HEK293 (cell line): ENCODE data around the gene CAMK2D.

Experiments
- GLI4 ChIP-seq: fragments of 450-650 bp; formaldehyde crosslinking; IDR thresholded peaks from 2 replicates; pipeline ENCODE4 v1.5.1; 2016; ENCODE audit warnings: missing biosample characterization, missing genetic modification characterization
- HOXC10 ChIP-seq: sonication (generic); formaldehyde crosslinking; IDR thresholded peaks from 2 replicates; pipeline ENCODE4 v1.8.1; 2023; ENCODE audit warnings: mild to moderate bottlenecking, missing genetic modification reagents
- HOXD13 ChIP-seq: sonication (generic); formaldehyde crosslinking; IDR thresholded peaks from 2 replicates; pipeline ENCODE4 v1.8.0; 2022; ENCODE audit warnings: missing genetic modification reagents, borderline replicate concordance
- KLF16 ChIP-seq: fragments of 450-650 bp; formaldehyde crosslinking; IDR thresholded peaks from 2 replicates; pipeline ENCODE4 v1.5.1; 2017; ENCODE audit warnings: missing biosample characterization, missing genetic modification characterization
- PRDM4 ChIP-seq: fragments of 450-650 bp; formaldehyde crosslinking; IDR thresholded peaks from 2 replicates; pipeline ENCODE4 v1.5.1; 2017; ENCODE audit warnings: missing biosample characterization, missing genetic modification characterization
- SP2 ChIP-seq: fragments of 450-650 bp; formaldehyde crosslinking; IDR thresholded peaks from 2 replicates; pipeline ENCODE4 v1.5.1; 2016; ENCODE audit warnings: missing biosample characterization, missing genetic modification characterization
- YY1 ChIP-seq: fragments of 450-650 bp; formaldehyde crosslinking; IDR thresholded peaks from 2 replicates; pipeline ENCODE4 v1.5.1; 2018; ENCODE audit warnings: missing biosample characterization, missing genetic modification characterization
- ZBTB21 ChIP-seq: fragments of 450-650 bp; formaldehyde crosslinking; IDR thresholded peaks from 2 replicates; pipeline ENCODE4 v1.5.1; 2017; ENCODE audit warnings: missing biosample characterization, missing genetic modification characterization
- ZBTB26 ChIP-seq: fragments of 450-650 bp; formaldehyde crosslinking; optimal IDR thresholded peaks from 2 replicates; pipeline ENCODE3; 2016; ENCODE audit warnings: missing biosample characterization, mild to moderate bottlenecking, missing genetic modification characterization
- ZEB2 ChIP-seq: fragments of 450-650 bp; formaldehyde crosslinking; IDR thresholded peaks from 2 replicates; pipeline ENCODE4 v1.5.1; 2016; ENCODE audit warnings: missing biosample characterization, missing genetic modification characterization
- ZFP3 ChIP-seq: fragments of 450-650 bp; formaldehyde crosslinking; IDR thresholded peaks from 2 replicates; pipeline ENCODE4 v1.5.1; 2016; ENCODE audit warnings: low read depth, missing biosample characterization, missing genetic modification characterization
- ZNF114 ChIP-seq: fragments of 450-650 bp; formaldehyde crosslinking; IDR thresholded peaks from 2 replicates; pipeline ENCODE4 v1.5.0; 2017; ENCODE audit warnings: missing biosample characterization, missing genetic modification characterization
- ZNF146 ChIP-seq: fragments of 450-650 bp; formaldehyde crosslinking; IDR thresholded peaks from 2 replicates; pipeline ENCODE4 v1.5.1; 2016; ENCODE audit warnings: missing biosample characterization, missing genetic modification characterization
- ZNF148 ChIP-seq: fragments of 450-650 bp; formaldehyde crosslinking; IDR thresholded peaks from 2 replicates; pipeline ENCODE4 v1.5.0; 2017; ENCODE audit warnings: missing biosample characterization, missing genetic modification characterization, borderline replicate concordance
- ZNF155 ChIP-seq: fragments of 450-650 bp; formaldehyde crosslinking; IDR thresholded peaks from 2 replicates; pipeline ENCODE4 v1.5.1; 2016; ENCODE audit warnings: missing biosample characterization, missing genetic modification characterization
- ZNF157 ChIP-seq: fragments of 450-650 bp; formaldehyde crosslinking; IDR thresholded peaks from 2 replicates; pipeline ENCODE4 v1.5.1; 2016; ENCODE audit warnings: missing biosample characterization, missing genetic modification characterization
- ZNF221 ChIP-seq: fragments of 450-650 bp; formaldehyde crosslinking; IDR thresholded peaks from 2 replicates; pipeline ENCODE4 v1.5.1; 2017; ENCODE audit warnings: missing biosample characterization, missing genetic modification characterization, borderline replicate concordance
- ZNF23 ChIP-seq: fragments of 450-650 bp; formaldehyde crosslinking; IDR thresholded peaks from 2 replicates; pipeline ENCODE4 v1.5.1; 2016; ENCODE audit warnings: missing biosample characterization, missing genetic modification characterization, borderline replicate concordance
- ZNF26 ChIP-seq: fragments of 450-650 bp; formaldehyde crosslinking; IDR thresholded peaks from 2 replicates; pipeline ENCODE4 v1.5.1; 2016; ENCODE audit warnings: missing biosample characterization, missing genetic modification characterization
- ZNF341 ChIP-seq: fragments of 450-650 bp; formaldehyde crosslinking; IDR thresholded peaks from 2 replicates; pipeline ENCODE4; 2016; ENCODE audit warnings: low read depth, missing biosample characterization, missing genetic modification characterization
- ZNF37A ChIP-seq: fragments of 450-650 bp; IDR thresholded peaks from 2 replicates; pipeline ENCODE4 v1.5.1; 2018; ENCODE audit warnings: missing biosample characterization, missing genetic modification characterization
- ZNF423 ChIP-seq: fragments of 450-650 bp; formaldehyde crosslinking; IDR thresholded peaks from 2 replicates; pipeline ENCODE4 v1.5.1; 2016; ENCODE audit warnings: missing biosample characterization, missing genetic modification characterization
- ZNF513 ChIP-seq: fragments of 450-650 bp; IDR thresholded peaks from 2 replicates; pipeline ENCODE4 v1.5.1; 2018; ENCODE audit warnings: missing biosample characterization, missing genetic modification characterization
- ZNF514 ChIP-seq: fragments of 450-650 bp; formaldehyde crosslinking; IDR thresholded peaks from 2 replicates; pipeline ENCODE4 v1.5.1; 2016; ENCODE audit warnings: missing biosample characterization, missing genetic modification characterization
- ZNF610 ChIP-seq: fragments of 450-650 bp; formaldehyde crosslinking; IDR thresholded peaks from 2 replicates; pipeline ENCODE4 v1.5.1; 2016; ENCODE audit warnings: missing biosample characterization, missing genetic modification characterization, borderline replicate concordance
- ZNF654 ChIP-seq: fragments of 450-650 bp; formaldehyde crosslinking; IDR thresholded peaks from 2 replicates; pipeline ENCODE4 v1.5.1; 2016; ENCODE audit warnings: low read depth, missing biosample characterization, missing genetic modification characterization
- ZNF777 ChIP-seq: fragments of 450-650 bp; formaldehyde crosslinking; IDR thresholded peaks from 2 replicates; pipeline ENCODE4 v1.5.1; 2017; ENCODE audit warnings: missing biosample characterization, missing genetic modification characterization, borderline replicate concordance
- TF ChIP-seq, protein P1 (sequence below): fragments of 450-650 bp; formaldehyde crosslinking; IDR thresholded peaks from 2 replicates; pipeline ENCODE4 v1.5.1; 2016; ENCODE audit warnings: missing biosample characterization, missing genetic modification characterization
- TF ChIP-seq, protein P2 (sequence below): fragments of 450-650 bp; formaldehyde crosslinking; IDR thresholded peaks from 2 replicates; pipeline ENCODE4 v1.5.1; 2017; ENCODE audit warnings: missing biosample characterization, missing genetic modification characterization

The CAMK2D gene

DNA sequence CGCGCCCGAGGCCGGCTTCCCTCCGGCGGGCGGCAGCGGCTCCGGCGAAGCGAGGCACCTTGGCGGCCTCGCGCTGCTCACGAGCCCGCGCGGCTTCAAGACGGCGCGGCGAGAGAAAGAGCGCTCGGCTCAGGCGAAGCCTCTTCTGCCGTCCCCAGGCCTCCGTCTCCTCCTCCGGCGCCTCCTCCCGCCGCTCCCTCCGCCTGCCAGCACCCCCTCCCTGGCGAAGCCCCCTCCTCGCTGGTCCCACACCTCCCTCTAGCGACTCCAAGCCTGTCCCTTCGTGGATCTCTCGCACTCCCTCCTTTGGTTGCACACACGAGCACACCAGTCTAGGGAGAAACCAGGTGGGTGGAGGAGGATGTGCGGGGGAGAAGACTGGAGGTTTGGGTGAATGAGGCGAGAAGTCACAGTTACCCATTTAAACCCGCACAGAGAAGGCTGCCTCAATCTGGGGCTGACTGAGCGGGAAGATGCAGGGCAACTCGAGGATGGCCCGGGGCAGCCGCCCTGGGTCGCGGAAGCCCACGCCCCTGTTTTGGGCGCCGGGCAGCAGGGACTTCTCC is at the start of gene CAMK2D (continued):
- 0 out of 2 replicates have a peak, but pooled peaks have one; percentile 30 for TF ChIP-seq KLF16 (tag by site-specific recombination)
- TF ChIP-seq ZNF423 = no peak
- TF ChIP-seq ZNF148 = no peak
- TF ChIP-seq YY1 (tag by site-specific recombination) = no peak
- TF ChIP-seq ZNF37A = no peak
- TF ChIP-seq, protein P1, sequence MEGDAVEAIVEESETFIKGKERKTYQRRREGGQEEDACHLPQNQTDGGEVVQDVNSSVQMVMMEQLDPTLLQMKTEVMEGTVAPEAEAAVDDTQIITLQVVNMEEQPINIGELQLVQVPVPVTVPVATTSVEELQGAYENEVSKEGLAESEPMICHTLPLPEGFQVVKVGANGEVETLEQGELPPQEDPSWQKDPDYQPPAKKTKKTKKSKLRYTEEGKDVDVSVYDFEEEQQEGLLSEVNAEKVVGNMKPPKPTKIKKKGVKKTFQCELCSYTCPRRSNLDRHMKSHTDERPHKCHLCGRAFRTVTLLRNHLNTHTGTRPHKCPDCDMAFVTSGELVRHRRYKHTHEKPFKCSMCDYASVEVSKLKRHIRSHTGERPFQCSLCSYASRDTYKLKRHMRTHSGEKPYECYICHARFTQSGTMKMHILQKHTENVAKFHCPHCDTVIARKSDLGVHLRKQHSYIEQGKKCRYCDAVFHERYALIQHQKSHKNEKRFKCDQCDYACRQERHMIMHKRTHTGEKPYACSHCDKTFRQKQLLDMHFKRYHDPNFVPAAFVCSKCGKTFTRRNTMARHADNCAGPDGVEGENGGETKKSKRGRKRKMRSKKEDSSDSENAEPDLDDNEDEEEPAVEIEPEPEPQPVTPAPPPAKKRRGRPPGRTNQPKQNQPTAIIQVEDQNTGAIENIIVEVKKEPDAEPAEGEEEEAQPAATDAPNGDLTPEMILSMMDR = peak; percentile 99
- no peak for TF ChIP-seq ZNF114
- TF ChIP-seq ZNF777 = 0 out of 2 replicates have a peak, but pooled peaks have one; percentile 5
- TF ChIP-seq, protein P2, sequence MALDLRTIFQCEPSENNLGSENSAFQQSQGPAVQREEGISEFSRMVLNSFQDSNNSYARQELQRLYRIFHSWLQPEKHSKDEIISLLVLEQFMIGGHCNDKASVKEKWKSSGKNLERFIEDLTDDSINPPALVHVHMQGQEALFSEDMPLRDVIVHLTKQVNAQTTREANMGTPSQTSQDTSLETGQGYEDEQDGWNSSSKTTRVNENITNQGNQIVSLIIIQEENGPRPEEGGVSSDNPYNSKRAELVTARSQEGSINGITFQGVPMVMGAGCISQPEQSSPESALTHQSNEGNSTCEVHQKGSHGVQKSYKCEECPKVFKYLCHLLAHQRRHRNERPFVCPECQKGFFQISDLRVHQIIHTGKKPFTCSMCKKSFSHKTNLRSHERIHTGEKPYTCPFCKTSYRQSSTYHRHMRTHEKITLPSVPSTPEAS (tag by site-specific recombination) = peak; percentile 35; the same call in 1 of the 2 replicates
- no peak for TF ChIP-seq PRDM4
- TF ChIP-seq SP2 (tag by site-specific recombination) = no peak
- no peak for TF ChIP-seq ZNF514 (tag by site-specific recombination)
- no peak for TF ChIP-seq ZNF146 (tag by site-specific recombination)
- peak; percentile 54 for TF ChIP-seq ZBTB26 (tag by site-specific recombination)
- peak; percentile 67; the same call in 1 of the 2 replicates for TF ChIP-seq ZNF610 (tag by site-specific recombination)
- TF ChIP-seq ZNF23 = no peak
- no peak for TF ChIP-seq ZNF157
- 0 out of 2 replicates have a peak, but pooled peaks have one; percentile 27 for TF ChIP-seq ZEB2 (tag by site-specific recombination)
- no peak for TF ChIP-seq ZFP3 (tag by site-specific recombination)
- no peak for TF ChIP-seq ZNF26
- TF ChIP-seq HOXD13 (CRISPR knock-in tag) = no peak
- no peak for TF ChIP-seq ZNF513 (tag by site-specific recombination)
- TF ChIP-seq GLI4 (tag by site-specific recombination) = no peak
- no peak for TF ChIP-seq ZNF221 (tag by site-specific recombination)
- no peak for TF ChIP-seq ZBTB21 (tag by site-specific recombination)
- TF ChIP-seq ZNF654 (tag by site-specific recombination) = peak; percentile 80
- no peak for TF ChIP-seq ZNF155 (tag by site-specific recombination)
- TF ChIP-seq HOXC10 = no peak
- peak; percentile 97 for TF ChIP-seq ZNF341 (tag by site-specific recombination)
